GM21717 (cell line): ENCODE results near the gene VARS2.
"Not testable (repeated sequence)": the region's sequence is repeated elsewhere in the genome, so short reads cannot be mapped to it uniquely, and the experiment has no call there.

Experiments
- ATAC-seq: cut with Tn5 transposase; IDR thresholded peaks from one replicate; pipeline ENCODE4 v1.9.1; 2021; ENCODE audit warnings: mild to moderate bottlenecking, moderate library complexity; ENCODE audit not compliant: unreplicated experiment

The VARS2 gene

GRCh38 chr6:30914076-30914853 lies at the start of gene VARS2:
Gene VARS2 (plus strand): TSS chr6:30914238. CDS start chr6:30914837, 599 bp downstream.
- peak; percentile 63 for ATAC-seq

- no peak for ATAC-seq
Observed at GRCh38 chr6:30864325-30864724, 49.7 kb upstream of the VARS2 start.

- not testable (repeated sequence) for ATAC-seq
Observed at GRCh38 chr6:30869241-30869749, 44.7 kb upstream of the VARS2 start.

- no peak for ATAC-seq
Observed at GRCh38 chr6:30870546-30870945, 43.5 kb upstream of the VARS2 start.

GRCh38 chr6:30871592-30872183 lies 42.4 kb upstream of the VARS2 start:
- no peak for ATAC-seq

GRCh38 chr6:30873137-30873640 lies 40.8 kb upstream of the VARS2 start:
- ATAC-seq, result no peak

- ATAC-seq, result not testable (repeated sequence)
Observed at GRCh38 chr6:30873795-30874194, 40.2 kb upstream of the VARS2 start.

GRCh38 chr6:30875244-30876038 lies 38.6 kb upstream of the VARS2 start:
- ATAC-seq, result no peak

GRCh38 chr6:30876039-30876730 lies 37.9 kb upstream of the VARS2 start:
- ATAC-seq, result no peak

- ATAC-seq, result no peak
Observed at GRCh38 chr6:30877419-30878262, 36.4 kb upstream of the VARS2 start.

- ATAC-seq, result no peak
Observed at GRCh38 chr6:30879684-30880427, 34.2 kb upstream of the VARS2 start.

GRCh38 chr6:30880698-30881252 lies 33.3 kb upstream of the VARS2 start:
- ATAC-seq, result no peak

- ATAC-seq, result no peak
Observed at GRCh38 chr6:30881392-30882203, 32.4 kb upstream of the VARS2 start.

GRCh38 chr6:30882204-30882758 lies 31.8 kb upstream of the VARS2 start:
- ATAC-seq, result no peak

- ATAC-seq, result no peak
Observed at GRCh38 chr6:30882759-30883684, 31.0 kb upstream of the VARS2 start.

- no peak for ATAC-seq
Observed at GRCh38 chr6:30883685-30884520, 30.1 kb upstream of the VARS2 start, which contains the start of gene DDR1. Gene DDR1 (plus strand): TSS chr6:30884519. CDS start chr6:30888730, 4,211 bp downstream.
